Colonic mucosa (tissue), 4 donors: ENCODE data around the gene AKR7A2. TPM values are rescaled to one million over a fixed set of nuclear protein-coding genes. Genes with fewer than 3 reads are reported as not detected.

Experiments
- DNase-seq: peaks from one replicate; pipeline ENCODE4 v3.0.0-alpha.2; 2020
- H3K27ac ChIP-seq: fragments of 200-600 bp; one replicate; pipeline ENCODE4 v1.8.0; 2021
- H3K27me3 ChIP-seq: fragments of 200-600 bp; one replicate; pipeline ENCODE4 v1.8.0; 2021
- H3K36me3 ChIP-seq: fragments of 200-600 bp; one replicate; pipeline ENCODE4 v1.8.0; 2021
- H3K4me1 ChIP-seq: fragments of 200-600 bp; one replicate; pipeline ENCODE4 v1.8.0; 2021; ENCODE audit warnings: mild to moderate bottlenecking
- H3K4me3 ChIP-seq: fragments of 200-600 bp; one replicate; pipeline ENCODE4 v1.8.0; 2021
- H3K9ac ChIP-seq, 2 donors: one replicate each; pipeline ENCODE4 v1.7.0; 2013; ENCODE audit warnings: control low read depth in 2 of 2, low read depth in 2 of 2, low read length in 2 of 2
- H3K9me3 ChIP-seq: fragments of 200-600 bp; one replicate; pipeline ENCODE4 v1.8.0; 2021
- intact Hi-C: fragments of 100-400 bp; cut with DNase I; formaldehyde crosslinking; loops from one replicate; pipeline ENCODE4 v1.14.1; 2022
- total RNA-seq, 2 donors: library from RNA; stranded (reverse); fragmentation: NEBNext Ultra II Directional in 1 of 2; extraction: Animal tissue kit (Norgen Biotek cat#: 25700) in 1 of 2; gene quantifications; one replicate each; pipeline ENCODE4 v1.2.1, GENCODE V29; 2021
- TF ChIP-seq, protein P1 (sequence below): fragments of 200-600 bp; IDR thresholded peaks from one replicate; pipeline ENCODE4 v1.8.0; 2022; ENCODE audit warnings: antibody characterized with exemption, mild to moderate bottlenecking
- donor health status: healthy.
- donor health status: DM: no; HTN: no; CAD: no.
- donor health status: DM: no; HTN: no; CAD: no.

AKR7A2 gene
- total RNA-seq, 2 donors from 2014 or later = 112 to 129 TPM

DNA sequence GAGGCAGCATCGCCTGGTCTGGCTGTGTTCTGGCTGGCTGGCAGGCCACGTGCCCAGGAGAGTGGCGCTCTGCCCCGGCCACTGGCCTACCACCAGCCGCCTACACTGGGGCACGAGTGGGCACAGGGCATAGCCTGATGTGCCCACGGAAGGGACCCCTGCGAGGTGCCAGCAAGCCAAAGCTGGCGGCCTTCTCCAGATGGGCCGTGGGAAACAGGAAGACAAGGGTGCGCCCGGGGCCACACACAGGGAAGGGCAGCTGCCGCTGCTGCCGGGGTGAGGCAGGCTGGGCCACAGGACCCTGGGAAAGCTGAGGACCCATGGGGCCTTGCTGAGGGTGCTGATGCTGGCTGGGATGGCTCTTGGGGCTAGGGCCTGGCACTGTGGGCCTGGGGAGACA is 40.9 kb upstream of the AKR7A2 start:
- intact Hi-C loops = no loop called here

DNA sequence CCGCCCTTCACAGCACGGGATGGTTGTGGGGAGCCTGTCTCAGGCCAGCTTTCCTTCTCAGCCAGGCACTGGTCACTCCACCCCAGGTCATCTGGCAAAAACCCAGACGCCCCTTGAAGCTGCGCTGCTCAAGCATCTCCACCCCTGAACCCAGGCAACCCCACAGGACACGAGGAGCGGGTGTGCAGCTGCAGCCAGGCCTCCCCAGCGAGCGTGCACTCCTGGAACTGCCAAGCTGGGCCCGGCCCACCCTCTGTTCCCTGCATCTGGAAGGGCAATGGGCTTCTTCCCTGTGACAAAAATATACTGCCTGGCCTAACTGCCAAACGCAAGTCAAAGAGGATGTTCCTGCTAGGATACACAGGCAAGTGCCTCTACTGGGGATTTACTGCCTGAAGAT is 39.9 kb upstream of the AKR7A2 start:
- intact Hi-C loops = no loop called here
- Histone ChIP-seq H3K9me3 (no peaks in the 10 kb centered on the region), H3K27me3 (no peaks in the 10 kb centered on the region), H3K36me3 (peaks cover 16% of the 10 kb centered on the region), H3K4me1 (no peaks in the 10 kb centered on the region), H3K9ac (no peak overlapping the region), H3K27ac (no peak overlapping the region), H3K4me3 (no peak overlapping the region)
- TF ChIP-seq, protein P1, sequence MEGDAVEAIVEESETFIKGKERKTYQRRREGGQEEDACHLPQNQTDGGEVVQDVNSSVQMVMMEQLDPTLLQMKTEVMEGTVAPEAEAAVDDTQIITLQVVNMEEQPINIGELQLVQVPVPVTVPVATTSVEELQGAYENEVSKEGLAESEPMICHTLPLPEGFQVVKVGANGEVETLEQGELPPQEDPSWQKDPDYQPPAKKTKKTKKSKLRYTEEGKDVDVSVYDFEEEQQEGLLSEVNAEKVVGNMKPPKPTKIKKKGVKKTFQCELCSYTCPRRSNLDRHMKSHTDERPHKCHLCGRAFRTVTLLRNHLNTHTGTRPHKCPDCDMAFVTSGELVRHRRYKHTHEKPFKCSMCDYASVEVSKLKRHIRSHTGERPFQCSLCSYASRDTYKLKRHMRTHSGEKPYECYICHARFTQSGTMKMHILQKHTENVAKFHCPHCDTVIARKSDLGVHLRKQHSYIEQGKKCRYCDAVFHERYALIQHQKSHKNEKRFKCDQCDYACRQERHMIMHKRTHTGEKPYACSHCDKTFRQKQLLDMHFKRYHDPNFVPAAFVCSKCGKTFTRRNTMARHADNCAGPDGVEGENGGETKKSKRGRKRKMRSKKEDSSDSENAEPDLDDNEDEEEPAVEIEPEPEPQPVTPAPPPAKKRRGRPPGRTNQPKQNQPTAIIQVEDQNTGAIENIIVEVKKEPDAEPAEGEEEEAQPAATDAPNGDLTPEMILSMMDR = no peak
- no peak for DNase-seq

More for the DNA sequence above, 40.9 kb upstream of the AKR7A2 start:
- Histone ChIP-seq H3K27ac (peak overlapping the region; percentile 36), H3K4me1 (no peaks in the 10 kb centered on the region), H3K36me3 (peaks cover 16% of the 10 kb centered on the region), H3K9me3 (no peaks in the 10 kb centered on the region), H3K27me3 (no peaks in the 10 kb centered on the region), H3K9ac (no peak overlapping the region), H3K4me3 (no peak overlapping the region)
- DNase-seq = no peak
- TF ChIP-seq, protein P1 = no peak

DNA sequence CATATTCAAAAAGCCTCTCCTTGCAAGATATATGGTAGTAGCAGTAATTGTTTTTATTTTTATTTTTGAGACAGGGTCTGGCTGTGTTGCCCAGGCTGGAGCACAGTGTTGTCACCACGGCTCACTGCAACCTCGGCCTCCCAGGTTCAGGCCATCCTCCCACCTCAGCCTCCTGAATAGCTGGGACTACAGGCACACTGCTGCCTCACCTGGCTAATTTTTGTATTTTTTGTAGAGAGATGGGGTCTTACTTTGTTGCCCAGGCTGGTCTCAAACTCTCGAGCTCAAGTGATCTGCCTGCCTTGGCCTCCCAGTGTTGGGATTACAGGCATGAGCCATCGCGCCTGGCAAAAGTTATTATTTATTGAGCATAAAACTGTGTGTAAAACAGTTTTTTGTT is 38.6 kb upstream of the AKR7A2 start:
- Histone ChIP-seq H3K4me1 (no peaks in the 10 kb centered on the region), H3K27me3 (no peaks in the 10 kb centered on the region), H3K4me3 (no peak overlapping the region), H3K9me3 (no peaks in the 10 kb centered on the region), H3K27ac (no peak overlapping the region), H3K9ac (no peak overlapping the region), H3K36me3 (peaks cover 16% of the 10 kb centered on the region)
- intact Hi-C loops = no loop called here
- TF ChIP-seq, protein P1 = no peak
- DNase-seq = no peak

DNA sequence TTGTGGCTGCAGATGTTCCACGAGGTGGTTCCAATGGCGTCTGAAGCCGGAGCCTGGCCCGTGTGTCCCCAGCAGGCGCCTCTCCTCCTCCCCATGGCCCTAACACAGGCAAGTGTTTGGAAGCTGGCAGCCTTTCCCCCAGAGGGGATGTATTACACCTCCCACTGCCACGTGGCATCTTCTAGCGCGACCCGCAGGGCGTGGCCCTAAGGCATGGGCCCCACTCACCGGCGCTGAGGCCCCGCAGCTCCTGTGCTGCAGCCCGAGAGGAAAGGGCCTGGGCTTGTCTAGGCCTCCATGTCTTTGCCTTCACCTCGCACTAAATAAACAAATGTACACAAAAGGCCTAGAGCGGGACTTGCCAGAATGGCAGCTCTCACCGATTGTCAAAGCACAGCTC is 38.1 kb upstream of the AKR7A2 start:
- Histone ChIP-seq H3K9me3 (no peaks in the 10 kb centered on the region), H3K4me3 (no peak overlapping the region), H3K27ac (no peak overlapping the region), H3K27me3 (no peaks in the 10 kb centered on the region), H3K36me3 (peaks cover 16% of the 10 kb centered on the region), H3K4me1 (no peaks in the 10 kb centered on the region), H3K9ac (no peak overlapping the region)
- TF ChIP-seq, protein P1 = no peak
- DNase-seq = no peak
- intact Hi-C loops = loop anchor here (5.0 kb wide), 1 partner anchor 232 kb away; no protein-coding TSS in a partner anchor

DNA sequence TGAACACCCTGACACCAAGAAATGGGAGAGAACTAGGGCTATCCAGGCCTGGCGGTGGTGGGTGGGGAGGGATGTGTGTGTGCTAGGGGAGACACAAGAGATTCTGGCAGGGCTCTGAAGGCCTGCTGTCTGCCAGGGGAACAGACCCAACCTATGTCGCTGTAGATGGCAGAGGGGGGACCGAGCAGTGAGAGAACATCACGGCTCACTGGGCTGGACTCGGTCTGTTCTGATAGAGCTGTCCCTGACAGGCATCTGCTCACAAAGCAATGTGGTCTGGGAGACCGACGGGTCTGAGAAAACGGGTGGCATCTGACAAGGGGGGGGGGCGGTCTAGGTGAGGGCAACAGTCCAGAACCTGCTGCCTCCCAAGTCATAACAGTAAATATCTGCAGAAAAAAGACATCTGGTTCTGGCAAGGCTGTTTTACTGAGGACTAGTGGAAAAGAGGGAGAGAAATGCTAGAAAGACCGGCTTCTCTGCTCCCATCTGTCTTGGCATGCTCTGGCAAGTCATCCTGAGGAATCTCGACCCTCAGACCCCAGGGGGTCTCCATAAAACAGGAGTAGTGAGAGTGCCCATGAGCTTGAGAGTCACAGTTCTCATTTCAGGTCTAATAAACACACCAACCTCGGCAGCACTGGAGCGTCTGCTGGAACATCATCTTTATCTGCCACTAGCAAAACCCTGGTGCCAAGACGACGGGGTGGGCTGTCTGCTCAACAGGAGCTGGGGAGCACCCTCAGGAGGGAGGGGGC is 36.7 kb upstream of the AKR7A2 start:
- no peaks in the 10 kb centered on the region for H3K9me3 ChIP-seq
- no peak overlapping the region for H3K9ac ChIP-seq
- intact Hi-C loops = loop anchor here (5.0 kb wide), 1 partner anchor 234 kb away; no protein-coding TSS in a partner anchor
- peaks cover 16% of the 10 kb centered on the region for H3K36me3 ChIP-seq
- TF ChIP-seq, protein P1 = no peak
- H3K27me3 ChIP-seq = no peaks in the 10 kb centered on the region
- H3K4me3 ChIP-seq = no peak overlapping the region
- no peak overlapping the region for H3K27ac ChIP-seq
- no peaks in the 10 kb centered on the region for H3K4me1 ChIP-seq
- no peak for DNase-seq
